HUES6 (cell line): Measurements from ENCODE around the gene DNMT3A.

Experiments
- H3K27ac ChIP-seq: 2 replicates; pipeline ENCODE4 v1.7.0; 2013; ENCODE audit warnings: low read depth, mild to moderate bottlenecking, low read length, inconsistent platforms
- H3K27me3 ChIP-seq: 2 replicates; pipeline ENCODE4 v1.6.1; 2013; ENCODE audit warnings: low read length; ENCODE audit not compliant: control insufficient read depth, insufficient read depth
- H3K36me3 ChIP-seq: 2 replicates; pipeline ENCODE4 v1.6.1; 2013; ENCODE audit warnings: low read length; ENCODE audit not compliant: control insufficient read depth, insufficient read depth
- H3K4me1 ChIP-seq: 2 replicates; pipeline ENCODE4 v1.6.1; 2013; ENCODE audit warnings: low read length; ENCODE audit not compliant: control insufficient read depth, insufficient read depth
- H3K4me3 ChIP-seq: 2 replicates; pipeline ENCODE4 v1.5.1; 2013; ENCODE audit warnings: low read depth, low read length
- H3K9ac ChIP-seq: one replicate; pipeline ENCODE4 v1.6.1; 2013; ENCODE audit warnings: mild to moderate bottlenecking, low read length
- H3K9me3 ChIP-seq: 2 replicates; pipeline ENCODE4 v1.6.1; 2013; ENCODE audit warnings: low read depth, low read length; ENCODE audit not compliant: control insufficient read depth, insufficient read depth

Gene DNMT3A

GRCh38 chr2:25246001-25246400 is 95.7 kb downstream of the DNMT3A start:
- Histone ChIP-seq H3K27ac (no peak overlapping the region), H3K36me3 (peaks cover 84% of the 10 kb centered on the region), H3K4me3 (no peak overlapping the region), H3K4me1 (peaks cover 21% of the 10 kb centered on the region), H3K27me3 (no peaks in the 10 kb centered on the region), H3K9me3 (no peaks in the 10 kb centered on the region), H3K9ac (no peak overlapping the region)

GRCh38 chr2:25245141-25245540 is 96.6 kb downstream of the DNMT3A start:
- Histone ChIP-seq H3K27me3 (no peaks in the 10 kb centered on the region), H3K4me3 (no peak overlapping the region), H3K9me3 (no peaks in the 10 kb centered on the region), H3K9ac (no peak overlapping the region), H3K36me3 (peaks cover 93% of the 10 kb centered on the region), H3K4me1 (peaks cover 15% of the 10 kb centered on the region), H3K27ac (no peak overlapping the region)

- Histone ChIP-seq H3K27ac (no peak overlapping the region), H3K4me3 (no peak overlapping the region), H3K4me1 (peaks cover 3% of the 10 kb centered on the region; the same call in 1 of the 2 replicates), H3K9me3 (no peaks in the 10 kb centered on the region), H3K27me3 (no peaks in the 10 kb centered on the region), H3K9ac (no peak overlapping the region), H3K36me3 (peaks cover 94% of the 10 kb centered on the region)
These were observed 97.7 kb downstream of the DNMT3A start for GRCh38 chr2:25243995-25244394.

GRCh38 chr2:25241452-25241851 is 100.3 kb downstream of the DNMT3A start:
- no peak overlapping the region for H3K27ac ChIP-seq
- H3K36me3 ChIP-seq, result peaks cover 98% of the 10 kb centered on the region

GRCh38 chr2:25240636-25241035 is 101.1 kb downstream of the DNMT3A start:
- H3K27ac ChIP-seq, result no peak overlapping the region
- H3K27me3 ChIP-seq, result no peaks in the 10 kb centered on the region
- H3K36me3 ChIP-seq, result peaks cover 98% of the 10 kb centered on the region
- no peaks in the 10 kb centered on the region for H3K4me1 ChIP-seq
- no peaks in the 10 kb centered on the region for H3K9me3 ChIP-seq
- no peak overlapping the region for H3K4me3 ChIP-seq
- no peak overlapping the region for H3K9ac ChIP-seq

More at GRCh38 chr2:25241452-25241851, 100.3 kb downstream of the DNMT3A start:
- H3K4me3 ChIP-seq, result no peak overlapping the region
- no peaks in the 10 kb centered on the region for H3K9me3 ChIP-seq
- no peaks in the 10 kb centered on the region for H3K27me3 ChIP-seq
- H3K4me1 ChIP-seq, result no peaks in the 10 kb centered on the region
- H3K9ac ChIP-seq, result no peak overlapping the region

- no peak overlapping the region for H3K9ac ChIP-seq
- peaks cover 97% of the 10 kb centered on the region for H3K36me3 ChIP-seq
- no peaks in the 10 kb centered on the region for H3K4me1 ChIP-seq
- H3K9me3 ChIP-seq, result no peaks in the 10 kb centered on the region
- H3K27me3 ChIP-seq, result no peaks in the 10 kb centered on the region
- no peak overlapping the region for H3K4me3 ChIP-seq
- H3K27ac ChIP-seq, result no peak overlapping the region
These were observed 102.8 kb downstream of the DNMT3A start for GRCh38 chr2:25238920-25239319.

- Histone ChIP-seq H3K27ac (no peak overlapping the region), H3K9ac (no peak overlapping the region), H3K9me3 (no peaks in the 10 kb centered on the region), H3K4me1 (no peaks in the 10 kb centered on the region), H3K27me3 (no peaks in the 10 kb centered on the region), H3K36me3 (peaks cover 98% of the 10 kb centered on the region), H3K4me3 (no peak overlapping the region)
These were observed 104.0 kb downstream of the DNMT3A start for GRCh38 chr2:25237764-25238163.

GRCh38 chr2:25236736-25237135 is 105.0 kb downstream of the DNMT3A start:
- Histone ChIP-seq H3K4me1 (no peaks in the 10 kb centered on the region), H3K4me3 (no peak overlapping the region), H3K36me3 (peaks cover 97% of the 10 kb centered on the region)

GRCh38 chr2:25234738-25235137 is 107.0 kb downstream of the DNMT3A start:
- H3K27ac ChIP-seq, result no peak overlapping the region
- H3K9me3 ChIP-seq, result no peaks in the 10 kb centered on the region
- H3K4me3 ChIP-seq, result no peak overlapping the region
- H3K27me3 ChIP-seq, result no peaks in the 10 kb centered on the region
- peaks cover 13% of the 10 kb centered on the region for H3K4me1 ChIP-seq
- H3K9ac ChIP-seq, result no peak overlapping the region
- peaks cover 85% of the 10 kb centered on the region for H3K36me3 ChIP-seq

More at GRCh38 chr2:25236736-25237135, 105.0 kb downstream of the DNMT3A start:
- Histone ChIP-seq H3K9me3 (no peaks in the 10 kb centered on the region), H3K27ac (no peak overlapping the region), H3K27me3 (no peaks in the 10 kb centered on the region), H3K9ac (no peak overlapping the region)

GRCh38 chr2:25233916-25234605 is 107.7 kb downstream of the DNMT3A start:
- H3K27me3 ChIP-seq, result no peaks in the 10 kb centered on the region
- H3K4me1 ChIP-seq, result peaks cover 20% of the 10 kb centered on the region
- H3K36me3 ChIP-seq, result peaks cover 78% of the 10 kb centered on the region
- H3K9ac ChIP-seq, result no peak overlapping the region
- H3K9me3 ChIP-seq, result no peaks in the 10 kb centered on the region
- H3K27ac ChIP-seq, result no peak overlapping the region
- H3K4me3 ChIP-seq, result no peak overlapping the region

- Histone ChIP-seq H3K36me3 (peaks cover 61% of the 10 kb centered on the region), H3K4me1 (peaks cover 28% of the 10 kb centered on the region)
These were observed 109.4 kb downstream of the DNMT3A start for GRCh38 chr2:25232248-25232825.

More at GRCh38 chr2:25232248-25232825, 109.4 kb downstream of the DNMT3A start:
- Histone ChIP-seq H3K9ac (no peak overlapping the region), H3K9me3 (no peaks in the 10 kb centered on the region), H3K27me3 (no peaks in the 10 kb centered on the region), H3K4me3 (no peak overlapping the region), H3K27ac (no peak overlapping the region)
